ENCODE data around the gene CTSZ.

DNA sequence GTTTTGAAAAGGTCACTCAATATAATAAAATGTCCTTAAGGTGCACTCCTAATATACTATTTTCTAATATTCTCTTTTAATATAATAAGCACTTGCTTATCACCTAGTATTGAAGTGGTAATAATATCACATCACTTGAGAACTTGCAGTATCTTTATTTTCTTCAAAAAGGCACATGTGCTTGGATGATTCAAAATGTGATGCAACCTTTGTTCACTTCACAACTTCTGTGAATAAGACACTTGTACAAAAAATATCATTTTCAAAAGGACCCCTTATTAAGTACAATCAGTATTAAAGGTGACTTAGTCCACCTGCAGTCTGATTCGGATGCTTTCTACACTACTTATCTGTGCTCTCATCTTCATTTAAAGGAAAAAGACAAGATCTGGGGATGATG lies 32.2 kb upstream of the CTSZ start:
- no peak for TF ChIP-seq CTCF (IDR thresholded peaks at IDR 0.05)
- no peak for TF ChIP-seq POLR2A (IDR thresholded peaks at IDR 0.05)
